Bronchial smooth muscle cell (primary cell): Measurements from ENCODE around the gene RPS28. TPM values are rescaled to one million over a fixed set of nuclear protein-coding genes. Genes with fewer than 3 reads are reported as not detected.

Experiments
- total RNA-seq: library from RNA; depleted of rRNA; stranded (reverse); fragments of >200 nt; gene quantifications from 2 replicates; pipeline ENCODE4 v1.2.1, GENCODE V29; 2014

Gene RPS28
- total RNA-seq: 489 and 799 TPM in 2 replicates

DNA sequence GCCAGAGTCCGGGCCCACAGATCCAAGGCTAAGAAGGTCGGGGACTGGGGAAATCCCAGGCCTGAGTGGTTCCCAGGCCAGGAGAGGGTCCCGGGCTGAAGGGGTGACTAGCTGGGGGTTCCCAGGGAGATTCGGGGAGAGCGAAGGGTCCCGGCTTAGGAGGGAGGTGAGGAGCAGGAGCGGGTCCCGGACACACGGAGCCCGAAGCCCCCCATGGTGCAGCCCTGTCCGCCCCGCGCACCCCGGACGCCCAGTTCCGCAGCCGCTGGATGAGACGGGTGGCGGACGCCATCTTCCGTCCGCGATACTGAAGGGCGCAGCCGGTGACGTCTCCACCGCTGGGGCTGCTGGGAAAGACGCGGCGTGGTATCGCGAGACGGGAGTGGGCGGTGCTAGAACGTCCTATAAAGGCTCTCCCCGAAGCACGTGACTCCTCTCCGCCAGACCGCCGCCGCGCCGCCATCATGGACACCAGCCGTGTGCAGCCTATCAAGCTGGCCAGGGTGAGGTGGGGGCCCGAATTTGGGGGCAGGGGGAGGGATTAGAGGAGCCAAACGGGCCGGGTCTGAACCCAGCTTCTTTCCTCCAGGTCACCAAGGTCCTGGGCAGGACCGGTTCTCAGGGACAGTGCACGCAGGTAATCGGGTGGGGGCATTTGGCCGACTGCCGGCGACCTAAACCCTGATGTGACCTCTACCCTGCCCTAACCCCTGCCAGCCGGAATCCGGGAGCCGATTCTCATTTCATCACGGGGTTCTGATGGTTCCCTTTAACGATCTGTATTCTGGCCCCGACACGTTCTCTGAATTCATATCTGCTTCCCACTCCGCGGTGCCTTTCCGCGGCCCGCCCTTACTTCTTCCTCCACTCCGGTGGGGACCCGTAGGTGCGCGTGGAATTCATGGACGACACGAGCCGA lies at the start of gene RPS28, which contains the start of gene NDUFA7:
Gene RPS28 (plus strand): TSS at position 430 of the 919 bp plus-strand sequence. CDS start 35 bp downstream, at position 465.
Gene NDUFA7 (minus strand): TSS at position 309 of the 919 bp plus-strand sequence. CDS start 17 bp downstream, at position 292.

DNA sequence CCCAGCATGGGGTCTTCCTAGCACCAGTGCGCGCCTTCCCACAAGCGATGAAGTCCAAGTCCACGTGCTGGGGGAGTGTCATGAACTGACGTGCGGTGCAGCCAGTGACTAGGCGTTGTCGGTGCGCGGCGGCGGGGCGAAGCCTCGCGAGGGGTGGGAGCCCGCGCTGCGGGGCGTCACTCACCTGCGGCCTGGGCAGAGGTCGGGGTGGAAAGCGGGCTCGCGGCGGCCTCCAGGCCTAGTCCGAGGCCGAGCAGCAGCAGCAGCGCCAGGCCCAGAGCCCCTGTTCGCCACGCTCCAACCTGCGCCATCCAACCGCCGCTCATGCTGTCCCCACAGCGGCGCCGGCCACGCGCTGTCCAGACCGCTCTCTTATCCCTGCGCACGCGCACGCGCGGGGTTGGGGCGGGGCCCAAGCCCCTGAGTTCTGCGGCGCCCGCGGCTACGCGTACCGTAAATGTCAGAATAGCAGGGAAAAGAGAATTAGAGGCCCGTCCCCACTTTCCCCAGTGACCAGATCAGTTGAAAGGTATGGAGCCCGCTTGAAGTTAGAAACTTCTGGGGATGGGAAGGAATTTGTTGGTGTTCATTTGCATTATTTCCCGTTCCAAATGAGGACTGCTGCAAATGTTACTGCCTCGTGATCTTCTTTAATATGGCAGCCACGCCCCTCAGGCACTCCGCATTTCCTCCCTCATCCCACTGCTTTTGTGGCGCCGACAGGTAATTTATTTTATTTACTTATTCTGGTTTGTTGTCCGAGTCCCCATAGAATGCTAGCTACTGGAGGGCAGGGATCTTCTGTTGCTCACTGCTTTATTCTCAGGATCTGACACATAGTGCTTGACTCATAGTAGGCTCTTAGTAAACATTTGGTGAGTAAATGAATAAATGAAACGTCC lies 13.1 kb upstream of the RPS28 start, which contains the start of gene CD320:
Gene CD320 (minus strand): TSS at position 394 of the 902 bp plus-strand sequence. CDS start 68 bp downstream, at position 326.

DNA sequence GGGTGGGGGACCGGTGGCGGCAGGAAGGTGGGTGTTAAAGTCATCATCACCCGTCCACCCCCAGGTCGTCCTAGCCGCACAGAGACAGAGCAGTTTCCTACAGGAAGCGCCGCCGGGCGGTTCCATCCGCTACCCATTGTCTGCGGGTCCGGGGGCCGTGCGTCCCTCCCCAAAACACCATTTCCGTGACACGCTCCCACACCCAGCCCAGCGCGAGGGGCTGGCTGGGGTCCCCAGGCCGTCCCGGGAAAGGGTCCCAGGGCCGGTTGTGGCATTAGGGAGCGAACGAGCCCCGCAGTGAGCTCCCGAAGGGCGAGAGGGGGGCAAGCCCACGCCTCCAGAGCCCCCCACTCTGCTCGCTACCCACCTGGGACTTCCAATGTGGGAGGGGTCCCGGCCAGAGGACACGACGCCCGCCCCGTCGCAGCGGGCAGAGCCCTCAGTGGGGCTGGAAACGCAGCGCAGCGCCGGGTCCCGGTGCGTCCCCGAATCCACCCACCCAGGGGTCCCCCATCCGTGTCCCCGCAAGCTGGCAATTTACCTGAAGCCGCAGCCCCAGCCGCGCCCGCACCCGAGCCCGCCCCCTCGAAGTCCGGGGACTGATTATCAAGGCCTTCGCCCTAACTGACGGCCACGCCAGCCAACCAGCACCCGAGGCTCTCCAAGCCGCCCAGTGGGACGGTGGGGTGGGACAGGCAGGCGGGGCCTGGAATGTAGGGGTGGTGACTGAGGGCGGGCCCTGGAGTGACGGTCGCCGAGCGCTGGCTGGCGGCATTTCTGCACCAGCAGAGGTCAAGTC lies 21.6 kb downstream of the RPS28 start, which contains the start of gene KANK3:
Gene KANK3 (minus strand): TSS at position 579 of the 799 bp plus-strand sequence. CDS start 5,434 bp downstream, outside the sequence.

DNA sequence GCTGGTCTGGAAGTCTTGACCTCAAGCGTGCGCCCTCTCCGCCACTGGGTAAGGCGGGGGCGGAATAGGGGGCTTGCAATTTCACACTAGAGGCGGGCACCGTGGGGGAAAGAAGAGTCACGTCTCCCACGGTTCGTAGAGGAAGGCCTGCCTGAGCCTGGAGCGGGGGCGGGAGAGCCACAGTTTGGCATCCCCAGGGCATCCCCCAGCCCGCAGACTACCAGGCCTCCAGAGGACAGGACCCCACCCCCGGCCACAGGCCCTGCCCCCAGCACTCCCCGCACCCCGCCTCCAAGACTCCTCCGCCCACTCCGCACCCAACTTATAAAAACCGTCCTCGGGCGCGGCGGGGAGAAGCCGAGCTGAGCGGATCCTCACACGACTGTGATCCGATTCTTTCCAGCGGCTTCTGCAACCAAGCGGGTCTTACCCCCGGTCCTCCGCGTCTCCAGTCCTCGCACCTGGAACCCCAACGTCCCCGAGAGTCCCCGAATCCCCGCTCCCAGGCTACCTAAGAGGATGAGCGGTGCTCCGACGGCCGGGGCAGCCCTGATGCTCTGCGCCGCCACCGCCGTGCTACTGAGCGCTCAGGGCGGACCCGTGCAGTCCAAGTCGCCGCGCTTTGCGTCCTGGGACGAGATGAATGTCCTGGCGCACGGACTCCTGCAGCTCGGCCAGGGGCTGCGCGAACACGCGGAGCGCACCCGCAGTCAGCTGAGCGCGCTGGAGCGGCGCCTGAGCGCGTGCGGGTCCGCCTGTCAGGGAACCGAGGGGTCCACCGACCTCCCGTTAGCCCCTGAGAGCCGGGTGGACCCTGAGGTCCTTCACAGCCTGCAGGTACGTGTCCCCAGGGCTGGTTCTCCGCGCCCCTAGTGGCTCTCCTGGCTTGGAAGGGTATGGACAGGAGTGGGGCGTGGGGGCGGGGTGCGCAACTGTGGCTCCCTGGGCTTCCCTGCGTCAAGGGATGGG lies 42.8 kb downstream of the RPS28 start, which contains the start of gene ANGPTL4:
Gene ANGPTL4 (plus strand): TSS at position 353 of the 969 bp plus-strand sequence. CDS start 167 bp downstream, at position 520.

Other genes with a start within 250 kb of the RPS28 start
- not detected in 2 replicates for gene FBN3, start 171.9 kb upstream of the RPS28 start, total RNA-seq
- 1.4 and 10.6 TPM in 2 replicates for gene CERS4, start 112.1 kb upstream of the RPS28 start, total RNA-seq
- 10.7 and 22.9 TPM in 2 replicates for gene CD320, start 13.1 kb upstream of the RPS28 start, total RNA-seq
- 26.0 and 27.7 TPM in 2 replicates for gene NDUFA7, start 121 bp upstream of the RPS28 start, total RNA-seq
- 0.16 and 0.26 TPM in 2 replicates for gene KANK3, start 21.8 kb downstream of the RPS28 start, total RNA-seq
- gene ANGPTL4, start 42.7 kb downstream of the RPS28 start, total RNA-seq: 1.7 and 3.0 TPM in 2 replicates
- 73.1 and 78.3 TPM in 2 replicates for gene RAB11B, start 68.9 kb downstream of the RPS28 start, total RNA-seq
- 54.2 and 58.0 TPM in 2 replicates for gene MARCHF2, start 91.8 kb downstream of the RPS28 start, total RNA-seq
- 52.8 and 55.5 TPM in 2 replicates for gene HNRNPM, start 123.5 kb downstream of the RPS28 start, total RNA-seq
- gene PRAM1, start 181.1 kb downstream of the RPS28 start, total RNA-seq: 0.16 TPM in 1 of 2 replicates, not detected in the other
- gene ZNF414, start 192.7 kb downstream of the RPS28 start, total RNA-seq: 2.2 and 4.7 TPM in 2 replicates